ENCODE results near the gene USP25. TPM values are rescaled to one million over a fixed set of nuclear protein-coding genes. Genes with fewer than 3 reads are reported as not detected.
"Not testable (repeated sequence)": the region's sequence is repeated elsewhere in the genome, so short reads cannot be mapped to it uniquely, and the experiment has no call there.

The USP25 gene
- polyA plus RNA-seq, 1 experiment: 35.3 TPM

GRCh38 chr21:15730484-15731242 is 881 bp downstream of the USP25 start:
- Histone ChIP-seq H3K27me3 (ENCODE audit: control insufficient read depth, insufficient read depth, low read length) (no peaks in the 10 kb centered on the region), H3K9me3 (ENCODE audit: control insufficient read depth, insufficient read depth, low read length) (no peaks in the 10 kb centered on the region), H3K27ac (ENCODE audit: low read depth, low read length) (peak overlapping the region; percentile 53), H3K4me3 (ENCODE audit: low read depth, low read length) (peak overlapping the region; percentile 89)
- DNase-seq (ENCODE audit: low read depth, low spot score): no peak
- ChIA-PET CTCF (interaction anchor here (0.6 kb wide), 3 partner anchors 14 to 22 kb away, joined by 3 read pairs; no protein-coding TSS in a partner anchor), POLR2A (no interaction called here)
- TF ChIP-seq CTCF (IDR thresholded peaks at IDR 0.05; ENCODE audit: low read depth, low read length): no peak

- POLR2A ChIA-PET: no interaction called here
- peak overlapping the region; percentile 89 for H3K4me3 ChIP-seq (ENCODE audit: low read depth, low read length)
- TF ChIP-seq CTCF (IDR thresholded peaks at IDR 0.05; ENCODE audit: low read depth, low read length): no peak
- no peaks in the 10 kb centered on the region for H3K9me3 ChIP-seq (ENCODE audit: control insufficient read depth, insufficient read depth, low read length)
- DNase-seq (ENCODE audit: low read depth, low spot score): no peak
- H3K27ac ChIP-seq (ENCODE audit: low read depth, low read length): no peak overlapping the region
- H3K27me3 ChIP-seq (ENCODE audit: control insufficient read depth, insufficient read depth, low read length): no peaks in the 10 kb centered on the region
- CTCF ChIA-PET: no interaction called here
Observed at GRCh38 chr21:15731243-15731613, 1.4 kb downstream of the USP25 start.

- no peaks in the 10 kb centered on the region for H3K27me3 ChIP-seq (ENCODE audit: control insufficient read depth, insufficient read depth, low read length)
- no peaks in the 10 kb centered on the region for H3K9me3 ChIP-seq (ENCODE audit: control insufficient read depth, insufficient read depth, low read length)
- peak overlapping the region; percentile 89 for H3K4me3 ChIP-seq (ENCODE audit: low read depth, low read length)
- TF ChIP-seq CTCF (IDR thresholded peaks at IDR 0.05; ENCODE audit: low read depth, low read length): no peak
- no peak for DNase-seq (ENCODE audit: low read depth, low spot score)
- H3K27ac ChIP-seq (ENCODE audit: low read depth, low read length): no peak overlapping the region
- CTCF ChIA-PET: interaction anchor here (0.6 kb wide), 1 partner anchor 277 kb away, joined by 3 read pairs; no protein-coding TSS in a partner anchor
- POLR2A ChIA-PET: no interaction called here
Observed at GRCh38 chr21:15732290-15732995, 2.7 kb downstream of the USP25 start.

GRCh38 chr21:15732996-15733329 is 3.2 kb downstream of the USP25 start:
- TF ChIP-seq CTCF (IDR thresholded peaks at IDR 0.05; ENCODE audit: low read depth, low read length): no peak
- ChIA-PET CTCF (interaction anchor here (0.6 kb wide), 1 partner anchor 277 kb away, joined by 3 read pairs; no protein-coding TSS in a partner anchor), POLR2A (no interaction called here)
- DNase-seq (ENCODE audit: low read depth, low spot score): no peak
- Histone ChIP-seq H3K27me3 (ENCODE audit: control insufficient read depth, insufficient read depth, low read length) (no peaks in the 10 kb centered on the region), H3K9me3 (ENCODE audit: control insufficient read depth, insufficient read depth, low read length) (no peaks in the 10 kb centered on the region), H3K27ac (ENCODE audit: low read depth, low read length) (no peak overlapping the region), H3K4me3 (ENCODE audit: low read depth, low read length) (peak overlapping the region; percentile 89; the same call in 1 of the 2 replicates)

DNA sequence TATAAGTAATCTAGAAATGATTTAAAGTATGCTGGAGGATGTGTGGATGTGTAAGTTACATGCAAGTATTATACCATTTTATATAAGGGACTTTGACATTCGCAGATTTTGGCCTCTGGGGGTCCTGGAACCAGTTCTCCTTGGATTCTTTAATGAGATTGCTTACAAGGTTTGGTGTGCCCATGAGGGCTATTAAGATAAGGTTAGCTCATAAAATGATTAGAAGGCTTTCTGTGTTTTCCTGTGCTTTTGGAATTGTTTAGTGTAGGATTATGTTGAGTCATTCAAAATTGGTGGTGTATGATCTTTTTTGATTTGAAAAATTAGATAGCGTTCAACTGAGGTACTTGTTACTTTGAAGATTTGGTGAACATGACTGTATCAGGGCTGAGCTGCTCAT is 5.6 kb downstream of the USP25 start:
- H3K27ac ChIP-seq (ENCODE audit: low read depth, low read length): no peak overlapping the region
- H3K27me3 ChIP-seq (ENCODE audit: control insufficient read depth, insufficient read depth, low read length): no peaks in the 10 kb centered on the region
- H3K9me3 ChIP-seq (ENCODE audit: control insufficient read depth, insufficient read depth, low read length): no peaks in the 10 kb centered on the region
- ChIA-PET CTCF (no interaction called here), POLR2A (no interaction called here)
- no peak overlapping the region for H3K4me3 ChIP-seq (ENCODE audit: low read depth, low read length)
- no peak for DNase-seq (ENCODE audit: low read depth, low spot score)
- no peak for TF ChIP-seq CTCF (IDR thresholded peaks at IDR 0.05; ENCODE audit: low read depth, low read length)

DNA sequence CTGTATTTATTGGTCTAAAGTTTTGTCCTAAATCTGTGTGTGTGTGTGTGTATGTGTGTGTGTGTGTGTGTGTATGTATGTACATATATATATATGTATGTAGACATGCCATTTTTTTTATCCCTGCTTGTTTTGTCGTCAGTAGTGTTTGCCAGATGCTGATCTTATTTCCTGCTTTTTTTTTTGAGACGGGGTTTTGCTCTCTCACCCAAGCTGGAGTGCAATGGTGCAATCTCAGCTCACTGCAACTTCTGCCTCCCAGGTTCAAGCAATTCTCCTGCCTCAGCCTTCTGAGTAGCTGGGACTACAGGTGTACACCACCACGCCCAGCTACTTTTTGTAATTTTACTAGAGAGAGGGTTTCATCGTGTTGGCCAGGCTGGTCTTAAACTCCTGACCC is 6.1 kb downstream of the USP25 start:
- H3K4me3 ChIP-seq (ENCODE audit: low read depth, low read length); DNase-seq (ENCODE audit: low read depth, low spot score); H3K27me3 ChIP-seq (ENCODE audit: control insufficient read depth, insufficient read depth, low read length); H3K27ac ChIP-seq (ENCODE audit: low read depth, low read length); H3K9me3 ChIP-seq (ENCODE audit: control insufficient read depth, insufficient read depth, low read length): not testable (repeated sequence)
- POLR2A ChIA-PET: interaction anchor here (0.7 kb wide), 1 partner anchor 1143 kb away, joined by 3 read pairs; no protein-coding TSS in a partner anchor
- CTCF ChIA-PET: interaction anchor here (0.6 kb wide), 1 partner anchor 346 kb away, joined by 5 read pairs; no protein-coding TSS in a partner anchor

DNA sequence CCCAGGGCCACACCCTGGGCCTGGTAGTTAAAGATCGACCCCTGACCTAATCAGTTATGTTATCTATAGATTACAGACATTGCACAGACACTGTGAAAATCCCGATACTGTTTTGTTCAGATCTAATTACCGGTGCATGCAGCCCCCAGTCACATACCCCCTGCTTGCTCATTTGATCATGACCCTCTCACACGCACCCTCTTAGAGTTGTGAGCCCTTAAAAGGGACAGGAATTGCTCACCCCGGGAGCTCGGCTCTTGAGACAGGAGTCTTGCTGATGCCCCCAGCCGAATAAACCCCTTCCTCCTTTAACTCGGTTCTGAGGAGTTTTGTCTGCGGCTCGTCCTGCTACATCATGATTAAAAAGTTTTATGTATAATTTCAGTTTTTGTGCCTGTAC is 9.0 kb downstream of the USP25 start:
- DNase-seq (ENCODE audit: low read depth, low spot score); POLR2A ChIA-PET; H3K27ac ChIP-seq (ENCODE audit: low read depth, low read length); H3K9me3 ChIP-seq (ENCODE audit: control insufficient read depth, insufficient read depth, low read length); CTCF ChIA-PET; H3K27me3 ChIP-seq (ENCODE audit: control insufficient read depth, insufficient read depth, low read length); H3K4me3 ChIP-seq (ENCODE audit: low read depth, low read length): not testable (repeated sequence)

Data from AG04450 (cell line).